Measurements from ENCODE around the gene FOXI2. TPM values are rescaled to one million over a fixed set of nuclear protein-coding genes. Genes with fewer than 3 reads are reported as not detected.

The FOXI2 gene
- polyA plus RNA-seq, 1 donor = not detected

GRCh38 chr10:127743205-127743604, 6.2 kb downstream of the FOXI2 start:
- H3K4me1 ChIP-seq (ENCODE audit: control insufficient read depth, insufficient read depth, low read length) = no peaks in the 10 kb centered on the region
- H3K27me3 ChIP-seq (ENCODE audit: control insufficient read depth, insufficient read depth, low read length) = peaks cover 33% of the 10 kb centered on the region
- H3K27ac ChIP-seq (ENCODE audit: low read length) = no peak overlapping the region
- no peaks in the 10 kb centered on the region for H3K9me3 ChIP-seq (ENCODE audit: control insufficient read depth, low read depth, low read length)
- no peak overlapping the region for H3K4me3 ChIP-seq (ENCODE audit: low read length)
- no peaks in the 10 kb centered on the region for H3K36me3 ChIP-seq (ENCODE audit: control insufficient read depth, insufficient read depth, low read length)
- no peak for DNase-seq
- no CpG with 5 or more reads among the region's 3 CpGs for WGBS (ENCODE audit: insufficient coverage, low lambda C conversion rate)

GRCh38 chr10:127744956-127745355, 8.0 kb downstream of the FOXI2 start:
- no peak overlapping the region for H3K4me3 ChIP-seq (ENCODE audit: low read length)
- H3K27me3 ChIP-seq (ENCODE audit: control insufficient read depth, insufficient read depth, low read length) = peaks cover 17% of the 10 kb centered on the region
- no CpG with 5 or more reads among the region's 9 CpGs for WGBS (ENCODE audit: insufficient coverage, low lambda C conversion rate)
- no peak overlapping the region for H3K27ac ChIP-seq (ENCODE audit: low read length)
- DNase-seq = no peak
- no peaks in the 10 kb centered on the region for H3K4me1 ChIP-seq (ENCODE audit: control insufficient read depth, insufficient read depth, low read length)
- no peaks in the 10 kb centered on the region for H3K36me3 ChIP-seq (ENCODE audit: control insufficient read depth, insufficient read depth, low read length)
- H3K9me3 ChIP-seq (ENCODE audit: control insufficient read depth, low read depth, low read length) = no peaks in the 10 kb centered on the region

GRCh38 chr10:127745861-127746260, 8.9 kb downstream of the FOXI2 start:
- H3K4me3 ChIP-seq (ENCODE audit: low read length) = no peak overlapping the region
- H3K27me3 ChIP-seq (ENCODE audit: control insufficient read depth, insufficient read depth, low read length) = peaks cover 9% of the 10 kb centered on the region
- H3K4me1 ChIP-seq (ENCODE audit: control insufficient read depth, insufficient read depth, low read length) = no peaks in the 10 kb centered on the region
- H3K27ac ChIP-seq (ENCODE audit: low read length) = no peak overlapping the region
- 100% methylated on average over 1 of the region's 6 CpGs for WGBS (ENCODE audit: insufficient coverage, low lambda C conversion rate)
- DNase-seq = no peak
- H3K36me3 ChIP-seq (ENCODE audit: control insufficient read depth, insufficient read depth, low read length) = no peaks in the 10 kb centered on the region
- no peaks in the 10 kb centered on the region for H3K9me3 ChIP-seq (ENCODE audit: control insufficient read depth, low read depth, low read length)

- Histone ChIP-seq H3K9me3 (ENCODE audit: control insufficient read depth, low read depth, low read length) (no peaks in the 10 kb centered on the region), H3K4me1 (ENCODE audit: control insufficient read depth, insufficient read depth, low read length) (no peaks in the 10 kb centered on the region), H3K36me3 (ENCODE audit: control insufficient read depth, insufficient read depth, low read length) (no peaks in the 10 kb centered on the region), H3K27me3 (ENCODE audit: control insufficient read depth, insufficient read depth, low read length) (peaks cover 3% of the 10 kb centered on the region), H3K4me3 (ENCODE audit: low read length) (no peak overlapping the region), H3K27ac (ENCODE audit: low read length) (no peak overlapping the region)
- WGBS (ENCODE audit: insufficient coverage, low lambda C conversion rate) = 60% methylated on average over 1 of the region's 3 CpGs
- DNase-seq = no peak
Observed at GRCh38 chr10:127755753-127756152, 18.8 kb downstream of the FOXI2 start.

- no CpG with 5 or more reads among the region's 2 CpGs for WGBS (ENCODE audit: insufficient coverage, low lambda C conversion rate)
- Histone ChIP-seq H3K27me3 (ENCODE audit: control insufficient read depth, insufficient read depth, low read length) (peaks cover 3% of the 10 kb centered on the region), H3K4me1 (ENCODE audit: control insufficient read depth, insufficient read depth, low read length) (no peaks in the 10 kb centered on the region), H3K36me3 (ENCODE audit: control insufficient read depth, insufficient read depth, low read length) (no peaks in the 10 kb centered on the region), H3K4me3 (ENCODE audit: low read length) (no peak overlapping the region), H3K9me3 (ENCODE audit: control insufficient read depth, low read depth, low read length) (no peaks in the 10 kb centered on the region), H3K27ac (ENCODE audit: low read length) (no peak overlapping the region)
- DNase-seq = no peak
Observed at GRCh38 chr10:127756264-127756663, 19.3 kb downstream of the FOXI2 start.

- Histone ChIP-seq H3K9me3 (ENCODE audit: control insufficient read depth, low read depth, low read length) (no peaks in the 10 kb centered on the region), H3K4me1 (ENCODE audit: control insufficient read depth, insufficient read depth, low read length) (no peaks in the 10 kb centered on the region), H3K36me3 (ENCODE audit: control insufficient read depth, insufficient read depth, low read length) (no peaks in the 10 kb centered on the region), H3K27me3 (ENCODE audit: control insufficient read depth, insufficient read depth, low read length) (peaks cover 5% of the 10 kb centered on the region), H3K4me3 (ENCODE audit: low read length) (no peak overlapping the region), H3K27ac (ENCODE audit: low read length) (no peak overlapping the region)
- no peak for DNase-seq
- WGBS (ENCODE audit: insufficient coverage, low lambda C conversion rate) = no CpG with 5 or more reads among the region's 7 CpGs
Observed at GRCh38 chr10:127757033-127757432, 20.0 kb downstream of the FOXI2 start.

GRCh38 chr10:127759276-127759675, 22.3 kb downstream of the FOXI2 start:
- no peak overlapping the region for H3K4me3 ChIP-seq (ENCODE audit: low read length)
- no peaks in the 10 kb centered on the region for H3K4me1 ChIP-seq (ENCODE audit: control insufficient read depth, insufficient read depth, low read length)
- H3K27ac ChIP-seq (ENCODE audit: low read length) = no peak overlapping the region
- no peaks in the 10 kb centered on the region for H3K36me3 ChIP-seq (ENCODE audit: control insufficient read depth, insufficient read depth, low read length)
- 57% methylated on average over 2 of the region's 2 CpGs for WGBS (ENCODE audit: insufficient coverage, low lambda C conversion rate)
- DNase-seq = no peak
- H3K27me3 ChIP-seq (ENCODE audit: control insufficient read depth, insufficient read depth, low read length) = peaks cover 7% of the 10 kb centered on the region
- no peaks in the 10 kb centered on the region for H3K9me3 ChIP-seq (ENCODE audit: control insufficient read depth, low read depth, low read length)

- Histone ChIP-seq H3K27me3 (ENCODE audit: control insufficient read depth, insufficient read depth, low read length) (peaks cover 7% of the 10 kb centered on the region), H3K36me3 (ENCODE audit: control insufficient read depth, insufficient read depth, low read length) (no peaks in the 10 kb centered on the region), H3K9me3 (ENCODE audit: control insufficient read depth, low read depth, low read length) (no peaks in the 10 kb centered on the region), H3K27ac (ENCODE audit: low read length) (no peak overlapping the region), H3K4me3 (ENCODE audit: low read length) (no peak overlapping the region), H3K4me1 (ENCODE audit: control insufficient read depth, insufficient read depth, low read length) (no peaks in the 10 kb centered on the region)
- no CpG with 5 or more reads among the region's 1 CpG for WGBS (ENCODE audit: insufficient coverage, low lambda C conversion rate)
- DNase-seq = no peak
Observed at GRCh38 chr10:127762925-127763324, 25.9 kb downstream of the FOXI2 start.

GRCh38 chr10:127774766-127775559, 38.0 kb downstream of the FOXI2 start:
- Histone ChIP-seq H3K27me3 (ENCODE audit: control insufficient read depth, insufficient read depth, low read length) (peaks cover 11% of the 10 kb centered on the region), H3K4me1 (ENCODE audit: control insufficient read depth, insufficient read depth, low read length) (no peaks in the 10 kb centered on the region), H3K27ac (ENCODE audit: low read length) (no peak overlapping the region), H3K9me3 (ENCODE audit: control insufficient read depth, low read depth, low read length) (no peaks in the 10 kb centered on the region), H3K36me3 (ENCODE audit: control insufficient read depth, insufficient read depth, low read length) (no peaks in the 10 kb centered on the region), H3K4me3 (ENCODE audit: low read length) (no peak overlapping the region)
- no peak for DNase-seq
- 0% methylated on average over 1 of the region's 10 CpGs for WGBS (ENCODE audit: insufficient coverage, low lambda C conversion rate)

GRCh38 chr10:127776816-127777215, 39.8 kb downstream of the FOXI2 start:
- Histone ChIP-seq H3K4me1 (ENCODE audit: control insufficient read depth, insufficient read depth, low read length) (no peaks in the 10 kb centered on the region), H3K36me3 (ENCODE audit: control insufficient read depth, insufficient read depth, low read length) (no peaks in the 10 kb centered on the region), H3K27ac (ENCODE audit: low read length) (no peak overlapping the region), H3K27me3 (ENCODE audit: control insufficient read depth, insufficient read depth, low read length) (peaks cover 11% of the 10 kb centered on the region), H3K4me3 (ENCODE audit: low read length) (no peak overlapping the region), H3K9me3 (ENCODE audit: control insufficient read depth, low read depth, low read length) (no peaks in the 10 kb centered on the region)
- WGBS (ENCODE audit: insufficient coverage, low lambda C conversion rate) = no CpG with 5 or more reads among the region's 2 CpGs
- DNase-seq = no peak

- no peak for DNase-seq
- Histone ChIP-seq H3K4me3 (ENCODE audit: low read length) (no peak overlapping the region), H3K4me1 (ENCODE audit: control insufficient read depth, insufficient read depth, low read length) (no peaks in the 10 kb centered on the region), H3K9me3 (ENCODE audit: control insufficient read depth, low read depth, low read length) (no peaks in the 10 kb centered on the region), H3K27me3 (ENCODE audit: control insufficient read depth, insufficient read depth, low read length) (no peaks in the 10 kb centered on the region), H3K27ac (ENCODE audit: low read length) (no peak overlapping the region), H3K36me3 (ENCODE audit: control insufficient read depth, insufficient read depth, low read length) (no peaks in the 10 kb centered on the region)
- 80% methylated on average over 1 of the region's 1 CpG for WGBS (ENCODE audit: insufficient coverage, low lambda C conversion rate)
Observed at GRCh38 chr10:127781412-127781811, 44.4 kb downstream of the FOXI2 start.

Data from large intestine (tissue), 3 donors.